ENCODE measurements around the gene NLRC5. TPM values are rescaled to one million over a fixed set of nuclear protein-coding genes. Genes with fewer than 3 reads are reported as not detected.

The NLRC5 gene
- total and polyA plus RNA-seq, 9 of the 15 experiments (the other 6 are each of a cell fraction or from before 2014, with no cell fraction given), result 0.59 to 0.71 TPM; not detected in 7

- TF ChIP-seq TEAD2 (tag; IDR thresholded peaks at IDR 0.05), result peak; percentile 84
- TF ChIP-seq TSHZ1 (CRISPR knock-in tag; IDR thresholded peaks at IDR 0.05), result 0 out of 2 replicates have a peak, but pooled peaks have one; percentile 55
- peak; percentile 82 for TF ChIP-seq DIDO1 (tag; IDR thresholded peaks at IDR 0.05; ENCODE audit: low read depth)
- peak; percentile 84 for TF ChIP-seq ZNF239 (CRISPR knock-in tag; IDR thresholded peaks at IDR 0.05)
- peak; percentile 91 for TF ChIP-seq DMBX1 (CRISPR knock-in tag; IDR thresholded peaks at IDR 0.05; ENCODE audit: borderline replicate concordance)
- peak in 1 of 2 experiments; percentile 80; a peak in 1 of 4 replicates for TF ChIP-seq SRF (CRISPR knock-in tag; IDR thresholded peaks at IDR 0.05)
- TF ChIP-seq ZNF395 (CRISPR knock-in tag; IDR thresholded peaks at IDR 0.05), result peak; percentile 98
- TF ChIP-seq ERF (CRISPR knock-in tag; IDR thresholded peaks at IDR 0.05), result peak; percentile 95
- peak; percentile 6 to 30 (median 17); a peak in 1 of 6 replicates for TF ChIP-seq CTCF (IDR thresholded peaks at IDR 0.05 in 2 of 3, conservative IDR thresholded peaks at IDR 0.05 in 1 of 3; ENCODE audit: insufficient read depth in 2 of 3, low read depth in 1 of 3, low read length in 3 of 3)
- peak; percentile 87 for TF ChIP-seq DDX20 (tag; IDR thresholded peaks at IDR 0.05; ENCODE audit: low read depth)
- TF ChIP-seq ZNF175 (CRISPR knock-in tag; IDR thresholded peaks at IDR 0.05; ENCODE audit: low read depth), result peak; percentile 98
- TF ChIP-seq IRF9 (tag; IDR thresholded peaks at IDR 0.05), result peak; percentile 87
- peak in 1 of 2 experiments; percentile 92; a peak in 2 of 4 replicates for TF ChIP-seq TEAD1 (CRISPR knock-in tag; IDR thresholded peaks at IDR 0.05)
- peak; percentile 79; the same call in 1 of the 2 replicates for TF ChIP-seq ZNF76 (CRISPR knock-in tag; IDR thresholded peaks at IDR 0.05; ENCODE audit: borderline replicate concordance)
- peak; percentile 78 for TF ChIP-seq HINFP (tag; conservative IDR thresholded peaks at IDR 0.05; ENCODE audit: low read depth)
- TF ChIP-seq ESRRA (IDR thresholded peaks at IDR 0.05; ENCODE audit: borderline replicate concordance, low read depth), result peak; percentile 83
Observed at GRCh38 chr16:57109259-57110105, 120.1 kb downstream of the NLRC5 start (continued).
